Panc1 (cell line): ENCODE results near the gene TRIM27. TPM values are rescaled to one million over a fixed set of nuclear protein-coding genes. Genes with fewer than 3 reads are reported as not detected.
A peak's percentile ranks its signal among the peaks of the same experiment; 100 is the strongest.

Source experiments
- ATAC-seq: fragments of 200-7000 bp; cut with Tn5 transposase; 2 replicates; pipeline ENCODE4 v1.9.1; 2020; ENCODE audit warnings: mild to moderate bottlenecking, moderate library complexity
- BruUV-seq: library from RNA; stranded (reverse); fragments of 400-500 nt; replicated peaks from 2 replicates; lab custom pipeline; 2021; lab: Mats Ljungman, UMichigan
- CTCF ChIA-PET: fragments of 300-600 bp; sonication (Branson Sonifier 250); formaldehyde crosslinking; loops from one replicate; lab custom pipeline; 2022; ENCODE audit warnings: antibody characterized with exemption; lab: Charles Lee
- POLR2A ChIA-PET: fragments of 300-600 bp; sonication (Branson Sonifier 250); formaldehyde crosslinking; loops from one replicate; lab custom pipeline; 2022; ENCODE audit warnings: antibody characterized with exemption; lab: Charles Lee
- DNase-seq: peaks from one replicate; pipeline ENCODE4 v3.0.0-alpha.2; 2010; ENCODE audit warnings: low read depth, low spot score
- H3K27ac ChIP-seq: 2 replicates; pipeline ENCODE4 v1.5.1; 2011; ENCODE audit warnings: mild to moderate bottlenecking, low read length, inconsistent platforms
- H3K27me3 ChIP-seq: fragments of 200-500 bp; sonication (Bioruptor generic); 2 replicates; pipeline ENCODE4 v1.6.0; 2014; ENCODE audit warnings: low read length, inconsistent platforms; ENCODE audit not compliant: control insufficient read depth, insufficient read depth
- H3K36me3 ChIP-seq: fragments of 200-500 bp; sonication (Bioruptor generic); 2 replicates; pipeline ENCODE4 v1.5.1; 2014; ENCODE audit warnings: inconsistent platforms, mild to moderate bottlenecking, low read length, moderate library complexity; ENCODE audit not compliant: control insufficient read depth, insufficient read depth
- H3K4me1 ChIP-seq: 2 replicates; pipeline ENCODE4 v1.5.1; 2011; ENCODE audit warnings: inconsistent platforms, mild to moderate bottlenecking, low read length, moderate library complexity; ENCODE audit not compliant: control insufficient read depth, insufficient read depth
- H3K4me3 ChIP-seq, 2 experiments: 2 replicates each; pipeline ENCODE4 v1.5.1; 2011 to 2012; ENCODE audit warnings: low read depth in 2 of 2, low read length in 2 of 2, mild to moderate bottlenecking in 2 of 2, inconsistent platforms in 1 of 2, moderate library complexity in 1 of 2
- H3K9me3 ChIP-seq: fragments of 200-500 bp; sonication (Bioruptor generic); 2 replicates; pipeline ENCODE4 v1.5.1; 2014; ENCODE audit warnings: low read depth, mild to moderate bottlenecking, inconsistent platforms, low read length, moderate library complexity; ENCODE audit not compliant: control insufficient read depth, insufficient read depth
- POLR2AphosphoS5 ChIP-seq: IDR thresholded peaks from 2 replicates; pipeline ENCODE4 v1.6.1; 2012; ENCODE audit warnings: mild to moderate bottlenecking, low read depth, low read length, moderate library complexity
- REST ChIP-seq, 2 experiments: IDR thresholded peaks; 2 replicates each; pipeline ENCODE4 v1.6.1; 2011 to 2012; ENCODE audit warnings: low read depth in 2 of 2, control low read depth in 1 of 2, low read length in 1 of 2, mild to moderate bottlenecking in 1 of 2, moderate library complexity in 1 of 2; ENCODE audit not compliant: insufficient read depth in 1 of 2
- SIN3A ChIP-seq: IDR thresholded peaks from 2 replicates; pipeline ENCODE4 v1.6.1; 2012; ENCODE audit warnings: low read depth, mild to moderate bottlenecking, low read length, moderate library complexity, borderline replicate concordance; ENCODE audit not compliant: insufficient read depth
- TCF7L2 ChIP-seq: IDR thresholded peaks from 2 replicates; pipeline ENCODE4 v1.6.1; 2011; ENCODE audit warnings: mild to moderate bottlenecking, low read depth, low read length, inconsistent platforms
- in situ Hi-C: cut with HindIII; loops from 2 replicates; pipeline ENCODE4 v1.10.0; 2016; ENCODE audit warnings: low sequenced_read_pairs, low pct_unique_long_range_greater_than_20kb
- intact Hi-C: fragments of 100-400 bp; cut with micrococcal nuclease; formaldehyde crosslinking; loops from one replicate; pipeline ENCODE4 v1.10.0; 2022; ENCODE audit not compliant: unreplicated experiment
- total RNA-seq: library from RNA; stranded (reverse); gene quantifications from one replicate; pipeline ENCODE4 v1.2.1, GENCODE V29; 2021; ENCODE audit not compliant: unreplicated experiment
- TF ChIP-seq, protein P1 (sequence below): fragments of 450-650 bp; IDR thresholded peaks from 2 replicates; pipeline ENCODE4 v1.5.1; 2017; ENCODE audit warnings: mild to moderate bottlenecking

Gene TRIM27
- total RNA-seq, 1 experiment from 2014 or later = 53.0 TPM

- CTCF ChIA-PET = interaction anchor here (2.2 kb wide), 1 partner anchor 27 kb away, joined by 4 read pairs; no protein-coding TSS in a partner anchor
- no TSS peak for BruUV-seq
- POLR2A ChIA-PET = interaction anchor here (0.5 kb wide), 1 partner anchor 9 kb away, joined by 3 read pairs; no protein-coding TSS in a partner anchor
- in situ Hi-C loops (no loop called here), intact Hi-C loops (loop anchor here (10.0 kb wide), 1 partner anchor 121 kb away; no protein-coding TSS in a partner anchor)
- DNase-seq (peak; percentile 93), ATAC-seq (peak; percentile 74)
- Histone ChIP-seq H3K4me3 (peak overlapping the region; percentile 83 to 97), H3K27ac (peak overlapping the region; percentile 79), H3K4me1 (peaks cover 8% of the 10 kb centered on the region), H3K36me3 (no peaks in the 10 kb centered on the region), H3K9me3 (no peaks in the 10 kb centered on the region), H3K27me3 (no peaks in the 10 kb centered on the region)
- TF ChIP-seq TCF7L2 = peak; percentile 88
- TF ChIP-seq POLR2AphosphoS5 = peak; percentile 32; the same call in 1 of the 2 replicates
- TF ChIP-seq, protein P1, sequence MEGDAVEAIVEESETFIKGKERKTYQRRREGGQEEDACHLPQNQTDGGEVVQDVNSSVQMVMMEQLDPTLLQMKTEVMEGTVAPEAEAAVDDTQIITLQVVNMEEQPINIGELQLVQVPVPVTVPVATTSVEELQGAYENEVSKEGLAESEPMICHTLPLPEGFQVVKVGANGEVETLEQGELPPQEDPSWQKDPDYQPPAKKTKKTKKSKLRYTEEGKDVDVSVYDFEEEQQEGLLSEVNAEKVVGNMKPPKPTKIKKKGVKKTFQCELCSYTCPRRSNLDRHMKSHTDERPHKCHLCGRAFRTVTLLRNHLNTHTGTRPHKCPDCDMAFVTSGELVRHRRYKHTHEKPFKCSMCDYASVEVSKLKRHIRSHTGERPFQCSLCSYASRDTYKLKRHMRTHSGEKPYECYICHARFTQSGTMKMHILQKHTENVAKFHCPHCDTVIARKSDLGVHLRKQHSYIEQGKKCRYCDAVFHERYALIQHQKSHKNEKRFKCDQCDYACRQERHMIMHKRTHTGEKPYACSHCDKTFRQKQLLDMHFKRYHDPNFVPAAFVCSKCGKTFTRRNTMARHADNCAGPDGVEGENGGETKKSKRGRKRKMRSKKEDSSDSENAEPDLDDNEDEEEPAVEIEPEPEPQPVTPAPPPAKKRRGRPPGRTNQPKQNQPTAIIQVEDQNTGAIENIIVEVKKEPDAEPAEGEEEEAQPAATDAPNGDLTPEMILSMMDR = no peak
- TF ChIP-seq SIN3A = 0 out of 2 replicates have a peak, but pooled peaks have one; percentile 85
- TF ChIP-seq REST (IDR thresholded peaks at IDR 0.05; ENCODE audit: insufficient read depth in 1 of 2, low read depth in 2 of 2, low read length in 1 of 2) = no peak
These were observed 60.0 kb downstream of the TRIM27 start for GRCh38 chr6:28863604-28864325.

GRCh38 chr6:28862077-28862476, 61.7 kb downstream of the TRIM27 start:
- Histone ChIP-seq H3K4me3 (no peak overlapping the region), H3K36me3 (no peaks in the 10 kb centered on the region), H3K4me1 (peaks cover 7% of the 10 kb centered on the region), H3K27me3 (no peaks in the 10 kb centered on the region), H3K9me3 (no peaks in the 10 kb centered on the region), H3K27ac (no peak overlapping the region)
- DNase-seq (no peak), ATAC-seq (no peak)
- in situ Hi-C loops (no loop called here), intact Hi-C loops (loop anchor here (10.0 kb wide), 1 partner anchor 123 kb away; no protein-coding TSS in a partner anchor)
- POLR2A ChIA-PET = no interaction called here
- no TSS peak for BruUV-seq
- TF ChIP-seq, protein P1 = no peak
- TF ChIP-seq REST (IDR thresholded peaks at IDR 0.05; ENCODE audit: insufficient read depth in 1 of 2, low read depth in 2 of 2, low read length in 1 of 2) (no peak), POLR2AphosphoS5 (no peak), SIN3A (no peak)
- CTCF ChIA-PET = no interaction called here
